Measurements from ENCODE around the gene TOX2.

Gene TOX2

DNA sequence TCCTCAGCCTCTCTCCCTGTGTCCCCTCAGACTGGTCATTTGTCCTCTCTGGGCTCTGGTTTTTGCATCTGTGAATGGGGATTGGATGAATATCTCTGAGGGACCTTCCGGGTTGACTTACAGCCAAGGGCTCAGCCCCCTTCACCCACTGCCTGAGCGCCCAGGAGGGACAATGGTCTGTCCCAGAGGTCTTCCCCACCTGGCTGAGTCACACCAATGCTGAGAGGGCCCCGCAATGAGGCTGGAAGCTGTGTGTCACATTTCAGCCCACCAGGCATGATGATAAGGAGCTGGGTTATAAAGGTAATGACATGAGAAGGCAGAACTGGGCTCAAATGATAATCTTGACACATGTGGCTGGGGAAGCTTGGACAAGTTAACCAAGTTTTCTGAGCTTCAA is 70.5 kb downstream of the TOX2 start:
- no peaks in the 10 kb centered on the region for H3K27me3 ChIP-seq (ENCODE audit: control insufficient read depth, insufficient read depth, low read length)
- H3K4me1 ChIP-seq (ENCODE audit: control insufficient read depth, low read depth, low read length): no peaks in the 10 kb centered on the region
- no peak overlapping the region for H3K9ac ChIP-seq (ENCODE audit: low read length)
- H3K36me3 ChIP-seq (ENCODE audit: control insufficient read depth, low read depth, low read length): no peaks in the 10 kb centered on the region
- no peak overlapping the region for H3K4me3 ChIP-seq (ENCODE audit: low read length)
- no peaks in the 10 kb centered on the region for H3K9me3 ChIP-seq (ENCODE audit: control insufficient read depth, low read depth, low read length)
- H3K27ac ChIP-seq (ENCODE audit: low read length): no peak overlapping the region

- Histone ChIP-seq H3K4me3 (ENCODE audit: low read length) (no peak overlapping the region), H3K36me3 (ENCODE audit: control insufficient read depth, low read depth, low read length) (no peaks in the 10 kb centered on the region), H3K27me3 (ENCODE audit: control insufficient read depth, insufficient read depth, low read length) (no peaks in the 10 kb centered on the region), H3K27ac (ENCODE audit: low read length) (no peak overlapping the region), H3K4me1 (ENCODE audit: control insufficient read depth, low read depth, low read length) (no peaks in the 10 kb centered on the region), H3K9me3 (ENCODE audit: control insufficient read depth, low read depth, low read length) (no peaks in the 10 kb centered on the region), H3K9ac (ENCODE audit: low read length) (no peak overlapping the region)
Measured at GRCh38 chr20:43985608-43986316, 71.1 kb downstream of the TOX2 start.

- H3K4me1 ChIP-seq (ENCODE audit: control insufficient read depth, low read depth, low read length): no peaks in the 10 kb centered on the region
- no peaks in the 10 kb centered on the region for H3K27me3 ChIP-seq (ENCODE audit: control insufficient read depth, insufficient read depth, low read length)
- no peaks in the 10 kb centered on the region for H3K36me3 ChIP-seq (ENCODE audit: control insufficient read depth, low read depth, low read length)
- no peak overlapping the region for H3K9ac ChIP-seq (ENCODE audit: low read length)
- no peak overlapping the region for H3K27ac ChIP-seq (ENCODE audit: low read length)
- no peak overlapping the region for H3K4me3 ChIP-seq (ENCODE audit: low read length)
- H3K9me3 ChIP-seq (ENCODE audit: control insufficient read depth, low read depth, low read length): no peaks in the 10 kb centered on the region
Measured at GRCh38 chr20:43987018-43987417, 72.4 kb downstream of the TOX2 start.

DNA sequence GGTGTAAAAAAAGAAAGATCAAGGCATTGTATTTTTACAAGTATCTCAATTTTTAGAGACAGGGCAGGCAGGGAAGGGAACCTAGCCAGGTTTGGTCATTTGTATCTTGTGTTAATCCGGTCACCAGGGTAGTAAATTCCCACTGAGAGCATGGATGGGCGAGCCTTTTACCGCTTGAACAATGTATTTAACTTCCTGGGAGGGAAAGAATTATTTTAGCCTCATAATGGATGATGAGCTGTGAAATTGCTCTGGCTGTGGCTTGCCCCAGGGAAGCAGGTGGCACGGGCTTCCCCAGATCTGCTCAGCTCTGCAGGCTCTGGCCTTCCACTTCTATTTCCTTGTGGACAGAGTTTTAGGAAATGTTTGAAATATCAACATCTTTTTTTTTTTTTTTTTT is 72.9 kb downstream of the TOX2 start:
- no peaks in the 10 kb centered on the region for H3K27me3 ChIP-seq (ENCODE audit: control insufficient read depth, insufficient read depth, low read length)
- no peak overlapping the region for H3K27ac ChIP-seq (ENCODE audit: low read length)
- no peaks in the 10 kb centered on the region for H3K9me3 ChIP-seq (ENCODE audit: control insufficient read depth, low read depth, low read length)
- no peaks in the 10 kb centered on the region for H3K4me1 ChIP-seq (ENCODE audit: control insufficient read depth, low read depth, low read length)
- H3K4me3 ChIP-seq (ENCODE audit: low read length): no peak overlapping the region
- H3K9ac ChIP-seq (ENCODE audit: low read length): no peak overlapping the region
- H3K36me3 ChIP-seq (ENCODE audit: control insufficient read depth, low read depth, low read length): no peaks in the 10 kb centered on the region

GRCh38 chr20:43988451-43988850 is 73.8 kb downstream of the TOX2 start:
- H3K4me1 ChIP-seq (ENCODE audit: control insufficient read depth, low read depth, low read length): no peaks in the 10 kb centered on the region
- H3K27me3 ChIP-seq (ENCODE audit: control insufficient read depth, insufficient read depth, low read length): no peaks in the 10 kb centered on the region
- H3K4me3 ChIP-seq (ENCODE audit: low read length): no peak overlapping the region
- H3K27ac ChIP-seq (ENCODE audit: low read length): no peak overlapping the region
- no peak overlapping the region for H3K9ac ChIP-seq (ENCODE audit: low read length)
- no peaks in the 10 kb centered on the region for H3K36me3 ChIP-seq (ENCODE audit: control insufficient read depth, low read depth, low read length)
- no peaks in the 10 kb centered on the region for H3K9me3 ChIP-seq (ENCODE audit: control insufficient read depth, low read depth, low read length)

GRCh38 chr20:43988867-43989266 is 74.2 kb downstream of the TOX2 start:
- H3K36me3 ChIP-seq (ENCODE audit: control insufficient read depth, low read depth, low read length): no peaks in the 10 kb centered on the region
- no peak overlapping the region for H3K27ac ChIP-seq (ENCODE audit: low read length)
- H3K27me3 ChIP-seq (ENCODE audit: control insufficient read depth, insufficient read depth, low read length): no peaks in the 10 kb centered on the region
- H3K9me3 ChIP-seq (ENCODE audit: control insufficient read depth, low read depth, low read length): no peaks in the 10 kb centered on the region
- H3K4me3 ChIP-seq (ENCODE audit: low read length): no peak overlapping the region
- H3K4me1 ChIP-seq (ENCODE audit: control insufficient read depth, low read depth, low read length): no peaks in the 10 kb centered on the region
- H3K9ac ChIP-seq (ENCODE audit: low read length): no peak overlapping the region

- no peak overlapping the region for H3K27ac ChIP-seq (ENCODE audit: low read length)
- no peaks in the 10 kb centered on the region for H3K9me3 ChIP-seq (ENCODE audit: control insufficient read depth, low read depth, low read length)
- H3K4me3 ChIP-seq (ENCODE audit: low read length): no peak overlapping the region
- no peak overlapping the region for H3K9ac ChIP-seq (ENCODE audit: low read length)
- no peaks in the 10 kb centered on the region for H3K27me3 ChIP-seq (ENCODE audit: control insufficient read depth, insufficient read depth, low read length)
- H3K36me3 ChIP-seq (ENCODE audit: control insufficient read depth, low read depth, low read length): no peaks in the 10 kb centered on the region
- H3K4me1 ChIP-seq (ENCODE audit: control insufficient read depth, low read depth, low read length): no peaks in the 10 kb centered on the region
Measured at GRCh38 chr20:43991261-43991660, 76.6 kb downstream of the TOX2 start.

DNA sequence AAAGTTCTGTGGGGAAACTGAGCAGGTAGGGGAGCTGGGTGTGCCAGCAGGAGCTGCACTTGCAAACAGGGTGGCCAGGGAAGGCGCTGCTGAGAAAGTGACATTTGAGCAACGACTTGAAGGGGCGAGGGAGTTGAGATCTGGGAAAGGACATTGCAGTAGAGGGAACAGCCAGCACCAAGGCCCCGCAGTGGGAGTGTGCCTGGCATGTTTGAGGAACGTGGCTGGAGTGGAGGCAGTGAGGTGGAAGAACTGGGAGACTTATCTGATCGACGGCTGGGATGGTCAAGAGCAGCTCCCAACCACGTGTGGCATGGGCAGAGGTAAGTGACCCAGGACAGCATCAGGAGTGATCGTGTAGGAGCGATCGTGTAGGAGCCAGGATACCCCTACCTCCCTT is 77.3 kb downstream of the TOX2 start:
- Histone ChIP-seq H3K9ac (ENCODE audit: low read length) (no peak overlapping the region), H3K36me3 (ENCODE audit: control insufficient read depth, low read depth, low read length) (no peaks in the 10 kb centered on the region), H3K27me3 (ENCODE audit: control insufficient read depth, insufficient read depth, low read length) (no peaks in the 10 kb centered on the region), H3K27ac (ENCODE audit: low read length) (no peak overlapping the region), H3K9me3 (ENCODE audit: control insufficient read depth, low read depth, low read length) (no peaks in the 10 kb centered on the region), H3K4me1 (ENCODE audit: control insufficient read depth, low read depth, low read length) (no peaks in the 10 kb centered on the region), H3K4me3 (ENCODE audit: low read length) (no peak overlapping the region)

GRCh38 chr20:43992885-43993284 is 78.2 kb downstream of the TOX2 start:
- Histone ChIP-seq H3K4me3 (ENCODE audit: low read length) (no peak overlapping the region), H3K4me1 (ENCODE audit: control insufficient read depth, low read depth, low read length) (no peaks in the 10 kb centered on the region), H3K27ac (ENCODE audit: low read length) (no peak overlapping the region), H3K9ac (ENCODE audit: low read length) (no peak overlapping the region), H3K36me3 (ENCODE audit: control insufficient read depth, low read depth, low read length) (no peaks in the 10 kb centered on the region), H3K9me3 (ENCODE audit: control insufficient read depth, low read depth, low read length) (no peaks in the 10 kb centered on the region), H3K27me3 (ENCODE audit: control insufficient read depth, insufficient read depth, low read length) (no peaks in the 10 kb centered on the region)

- Histone ChIP-seq H3K4me3 (ENCODE audit: low read length) (no peak overlapping the region), H3K9ac (ENCODE audit: low read length) (no peak overlapping the region), H3K27me3 (ENCODE audit: control insufficient read depth, insufficient read depth, low read length) (no peaks in the 10 kb centered on the region), H3K4me1 (ENCODE audit: control insufficient read depth, low read depth, low read length) (no peaks in the 10 kb centered on the region), H3K27ac (ENCODE audit: low read length) (no peak overlapping the region), H3K9me3 (ENCODE audit: control insufficient read depth, low read depth, low read length) (no peaks in the 10 kb centered on the region), H3K36me3 (ENCODE audit: control insufficient read depth, low read depth, low read length) (no peaks in the 10 kb centered on the region)
Measured at GRCh38 chr20:43993560-43993959, 78.9 kb downstream of the TOX2 start.

DNA sequence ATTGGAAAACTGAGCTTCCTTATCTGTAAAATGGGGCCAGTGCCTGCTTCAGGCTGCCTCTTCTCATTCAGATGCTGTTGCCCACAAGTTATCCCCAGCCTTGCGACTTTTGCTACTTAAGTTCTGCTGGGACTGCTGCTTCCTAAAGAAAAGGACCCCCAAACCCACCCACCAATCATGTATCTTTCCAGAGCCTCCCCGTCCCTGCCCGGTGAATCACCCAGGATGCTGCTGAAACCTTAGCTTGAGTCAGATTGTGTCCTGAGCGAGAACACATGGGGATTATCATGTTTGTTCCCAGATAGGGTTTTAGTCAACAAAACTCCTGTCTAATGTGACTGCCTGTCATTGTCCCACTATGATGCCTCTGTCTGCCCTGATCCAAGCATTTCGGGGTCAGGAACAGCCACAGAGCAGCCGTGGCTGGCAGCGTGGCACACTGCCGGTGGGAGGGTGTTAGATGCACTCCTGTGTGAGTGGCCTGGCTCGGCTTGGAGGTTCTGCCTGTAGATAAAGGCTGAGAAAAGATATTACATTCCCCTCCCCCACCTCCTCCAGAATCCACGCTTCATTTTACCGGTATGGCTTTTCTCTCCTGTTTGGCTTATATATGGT is 79.9 kb downstream of the TOX2 start:
- H3K4me1 ChIP-seq (ENCODE audit: control insufficient read depth, low read depth, low read length): no peaks in the 10 kb centered on the region
- no peaks in the 10 kb centered on the region for H3K9me3 ChIP-seq (ENCODE audit: control insufficient read depth, low read depth, low read length)
- H3K27me3 ChIP-seq (ENCODE audit: control insufficient read depth, insufficient read depth, low read length): no peaks in the 10 kb centered on the region
- no peak overlapping the region for H3K27ac ChIP-seq (ENCODE audit: low read length)
- no peak overlapping the region for H3K4me3 ChIP-seq (ENCODE audit: low read length)
- no peak overlapping the region for H3K9ac ChIP-seq (ENCODE audit: low read length)
- no peaks in the 10 kb centered on the region for H3K36me3 ChIP-seq (ENCODE audit: control insufficient read depth, low read depth, low read length)

GRCh38 chr20:43995645-43996044 is 81.0 kb downstream of the TOX2 start:
- H3K9me3 ChIP-seq (ENCODE audit: control insufficient read depth, low read depth, low read length): no peaks in the 10 kb centered on the region
- no peaks in the 10 kb centered on the region for H3K36me3 ChIP-seq (ENCODE audit: control insufficient read depth, low read depth, low read length)
- no peak overlapping the region for H3K27ac ChIP-seq (ENCODE audit: low read length)
- no peaks in the 10 kb centered on the region for H3K4me1 ChIP-seq (ENCODE audit: control insufficient read depth, low read depth, low read length)
- no peak overlapping the region for H3K4me3 ChIP-seq (ENCODE audit: low read length)
- no peak overlapping the region for H3K9ac ChIP-seq (ENCODE audit: low read length)
- H3K27me3 ChIP-seq (ENCODE audit: control insufficient read depth, insufficient read depth, low read length): no peaks in the 10 kb centered on the region

All from iPS-18a (cell line).